ENCODE measurements around the gene DHX15. TPM values are rescaled to one million over a fixed set of nuclear protein-coding genes. Genes with fewer than 3 reads are reported as not detected.

DHX15 gene
- total and polyA plus RNA-seq, 10 of the 15 experiments (the other 5 are each of a cell fraction or from before 2014, with no cell fraction given), result 166 to 269 (median 184) TPM

- 0 out of 2 replicates have a peak, but pooled peaks have one; percentile 13 for TF ChIP-seq BCL11A (IDR thresholded peaks at IDR 0.05; ENCODE audit: low read depth, low read length)
- no peak for TF ChIP-seq ZNF24 (IDR thresholded peaks at IDR 0.05)
- no peak; the same call in 1 of the 2 replicates for TF ChIP-seq EED (IDR thresholded peaks at IDR 0.05; ENCODE audit: low read depth)
- no peak for TF ChIP-seq NR2F1 (conservative IDR thresholded peaks at IDR 0.05)
- TF ChIP-seq, protein P1, sequence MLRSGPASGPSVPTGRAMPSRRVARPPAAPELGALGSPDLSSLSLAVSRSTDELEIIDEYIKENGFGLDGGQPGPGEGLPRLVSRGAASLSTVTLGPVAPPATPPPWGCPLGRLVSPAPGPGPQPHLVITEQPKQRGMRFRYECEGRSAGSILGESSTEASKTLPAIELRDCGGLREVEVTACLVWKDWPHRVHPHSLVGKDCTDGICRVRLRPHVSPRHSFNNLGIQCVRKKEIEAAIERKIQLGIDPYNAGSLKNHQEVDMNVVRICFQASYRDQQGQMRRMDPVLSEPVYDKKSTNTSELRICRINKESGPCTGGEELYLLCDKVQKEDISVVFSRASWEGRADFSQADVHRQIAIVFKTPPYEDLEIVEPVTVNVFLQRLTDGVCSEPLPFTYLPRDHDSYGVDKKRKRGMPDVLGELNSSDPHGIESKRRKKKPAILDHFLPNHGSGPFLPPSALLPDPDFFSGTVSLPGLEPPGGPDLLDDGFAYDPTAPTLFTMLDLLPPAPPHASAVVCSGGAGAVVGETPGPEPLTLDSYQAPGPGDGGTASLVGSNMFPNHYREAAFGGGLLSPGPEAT (IDR thresholded peaks at IDR 0.05; ENCODE audit: low read depth), result 0 out of 2 replicates have a peak, but pooled peaks have one; percentile 42
- no peak for TF ChIP-seq RCOR1 (conservative IDR thresholded peaks at IDR 0.05; ENCODE audit: low read depth, low read length)
- 0 out of 2 replicates have a peak, but pooled peaks have one; percentile 45 for TF ChIP-seq ZNF207 (IDR thresholded peaks at IDR 0.05; ENCODE audit: borderline replicate concordance)
- TF ChIP-seq IKZF2 (IDR thresholded peaks at IDR 0.05), result peak; percentile 37 to 50; a peak in 3 of 4 replicates
- TF ChIP-seq TCF12 (IDR thresholded peaks at IDR 0.05; ENCODE audit: low read depth, low read length), result no peak
- TF ChIP-seq MXI1 (IDR thresholded peaks at IDR 0.05; ENCODE audit: low read depth, low read length), result peak; percentile 72
- no peak for TF ChIP-seq KLF5 (IDR thresholded peaks at IDR 0.05; ENCODE audit: partially characterized antibody)
- peak; percentile 59; the same call in 1 of the 2 replicates for TF ChIP-seq POLR2AphosphoS5 (IDR thresholded peaks at IDR 0.05; ENCODE audit: low read length)
- TF ChIP-seq JUNB (IDR thresholded peaks at IDR 0.05), result no peak
- TF ChIP-seq, protein P2, sequence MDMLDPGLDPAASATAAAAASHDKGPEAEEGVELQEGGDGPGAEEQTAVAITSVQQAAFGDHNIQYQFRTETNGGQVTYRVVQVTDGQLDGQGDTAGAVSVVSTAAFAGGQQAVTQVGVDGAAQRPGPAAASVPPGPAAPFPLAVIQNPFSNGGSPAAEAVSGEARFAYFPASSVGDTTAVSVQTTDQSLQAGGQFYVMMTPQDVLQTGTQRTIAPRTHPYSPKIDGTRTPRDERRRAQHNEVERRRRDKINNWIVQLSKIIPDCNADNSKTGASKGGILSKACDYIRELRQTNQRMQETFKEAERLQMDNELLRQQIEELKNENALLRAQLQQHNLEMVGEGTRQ (IDR thresholded peaks at IDR 0.05; ENCODE audit: borderline replicate concordance, low read depth, low read length), result no peak
- no peak for TF ChIP-seq YBX1 (IDR thresholded peaks at IDR 0.05)
- no peak for TF ChIP-seq NFIC (IDR thresholded peaks at IDR 0.05; ENCODE audit: low read depth, low read length)
- TF ChIP-seq ETV6 (conservative IDR thresholded peaks at IDR 0.05 in 1 of 2, IDR thresholded peaks at IDR 0.05 in 1 of 2; ENCODE audit: borderline replicate concordance in 1 of 2, low read depth in 1 of 2), result no peak
- no peak for TF ChIP-seq SMAD5 (IDR thresholded peaks at IDR 0.05; ENCODE audit: low read depth)
- no peak for TF ChIP-seq SIX5 (IDR thresholded peaks at IDR 0.05; ENCODE audit: low read depth, low read length, severe bottlenecking)
These were observed 723 bp downstream of the DHX15 start (continued) for GRCh38 chr4:24583451-24584210.
